ENCODE results near the gene TMEM117. TPM values are rescaled to one million over a fixed set of nuclear protein-coding genes. Genes with fewer than 3 reads are reported as not detected.

The TMEM117 gene
- total and polyA plus RNA-seq, 2 donors (not counting 3 experiments of a cell fraction or from before 2014, with no cell fraction given) = 1.2 to 3.8 TPM

DNA sequence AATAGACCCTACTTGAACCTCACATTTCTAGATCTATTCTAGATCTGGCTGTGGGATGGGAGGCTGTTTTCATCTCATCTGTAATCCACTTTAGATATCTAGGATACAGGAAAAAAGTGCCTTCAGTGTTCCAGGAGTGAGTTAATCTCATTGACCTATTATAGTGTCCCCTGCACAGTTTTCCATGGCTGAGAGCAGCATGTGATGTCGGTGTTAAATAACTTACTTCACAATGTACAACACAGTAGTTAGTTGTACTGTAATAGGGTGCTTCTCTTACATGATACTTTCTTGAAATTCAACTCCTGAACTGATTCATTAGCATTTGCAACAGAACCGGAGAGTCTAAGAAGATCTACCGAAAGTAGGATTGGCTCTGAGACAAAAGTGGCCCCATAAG, 62.6 kb downstream of the TMEM117 start:
- no TSS peak for BruUV-seq (replicated peaks)
- dilution Hi-C loops (cut with MboI; ENCODE audit: extremely low pct_ligation_motif_present, low sequenced_read_pairs) = no loop called here
- CTCF ChIA-PET = interaction anchor here (1.2 kb wide), 1 partner anchor 17 kb away, joined by 3 read pairs; no protein-coding TSS in a partner anchor

More for the DNA sequence above, 62.6 kb downstream of the TMEM117 start:
- no peaks in the 10 kb centered on the region for H4K20me1 ChIP-seq (replicated peaks; ENCODE audit: control insufficient read depth, extremely low read depth, insufficient read depth, low read length)
- no peaks in the 10 kb centered on the region for H3K27me3 ChIP-seq (ENCODE audit: control insufficient read depth in 2 of 2, insufficient read depth in 2 of 2, low read length in 2 of 2)
- H3K4me1 ChIP-seq (ENCODE audit: control insufficient read depth, extremely low read depth, insufficient read depth, low read length) = no peaks in the 10 kb centered on the region
- FAIRE-seq (no peak), DNase-seq (ENCODE audit: low read depth, low spot score) (no peak)
- H3K9me1 ChIP-seq (replicated peaks; ENCODE audit: control insufficient read depth, extremely low read depth, insufficient read depth, low read length) = no peaks in the 10 kb centered on the region
- no peak overlapping the region for H2AFZ ChIP-seq (ENCODE audit: low read depth, low read length)
- TF ChIP-seq POLR2AphosphoS5 (IDR thresholded peaks at IDR 0.05; ENCODE audit: insufficient read depth, low read depth, low read length) = no peak
- TF ChIP-seq GATA2 (IDR thresholded peaks at IDR 0.05; ENCODE audit: insufficient read depth, insufficient read length, low read depth, low read length) = no peak
- no peak for TF ChIP-seq FOS (IDR thresholded peaks at IDR 0.05; ENCODE audit: borderline replicate concordance, insufficient read depth, low read length)
- TF ChIP-seq, protein P1, sequence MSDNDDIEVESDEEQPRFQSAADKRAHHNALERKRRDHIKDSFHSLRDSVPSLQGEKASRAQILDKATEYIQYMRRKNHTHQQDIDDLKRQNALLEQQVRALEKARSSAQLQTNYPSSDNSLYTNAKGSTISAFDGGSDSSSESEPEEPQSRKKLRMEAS (IDR thresholded peaks at IDR 0.05; ENCODE audit: insufficient read depth, insufficient read length) = no peak
- TF ChIP-seq, protein P2, sequence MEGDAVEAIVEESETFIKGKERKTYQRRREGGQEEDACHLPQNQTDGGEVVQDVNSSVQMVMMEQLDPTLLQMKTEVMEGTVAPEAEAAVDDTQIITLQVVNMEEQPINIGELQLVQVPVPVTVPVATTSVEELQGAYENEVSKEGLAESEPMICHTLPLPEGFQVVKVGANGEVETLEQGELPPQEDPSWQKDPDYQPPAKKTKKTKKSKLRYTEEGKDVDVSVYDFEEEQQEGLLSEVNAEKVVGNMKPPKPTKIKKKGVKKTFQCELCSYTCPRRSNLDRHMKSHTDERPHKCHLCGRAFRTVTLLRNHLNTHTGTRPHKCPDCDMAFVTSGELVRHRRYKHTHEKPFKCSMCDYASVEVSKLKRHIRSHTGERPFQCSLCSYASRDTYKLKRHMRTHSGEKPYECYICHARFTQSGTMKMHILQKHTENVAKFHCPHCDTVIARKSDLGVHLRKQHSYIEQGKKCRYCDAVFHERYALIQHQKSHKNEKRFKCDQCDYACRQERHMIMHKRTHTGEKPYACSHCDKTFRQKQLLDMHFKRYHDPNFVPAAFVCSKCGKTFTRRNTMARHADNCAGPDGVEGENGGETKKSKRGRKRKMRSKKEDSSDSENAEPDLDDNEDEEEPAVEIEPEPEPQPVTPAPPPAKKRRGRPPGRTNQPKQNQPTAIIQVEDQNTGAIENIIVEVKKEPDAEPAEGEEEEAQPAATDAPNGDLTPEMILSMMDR (IDR thresholded peaks at IDR 0.05; ENCODE audit: extremely low read depth in 1 of 2, insufficient read depth in 1 of 2, low read depth in 1 of 2, low read length in 2 of 2) = no peak
- no peak for TF ChIP-seq POLR2A (IDR thresholded peaks at IDR 0.05; ENCODE audit: low read depth, low read length)
- TF ChIP-seq JUN (IDR thresholded peaks at IDR 0.05; ENCODE audit: borderline replicate concordance, insufficient read depth, insufficient read length, low read depth) = no peak
- no peak for TF ChIP-seq EZH2 (IDR thresholded peaks at IDR 0.05; ENCODE audit: borderline replicate concordance, low read depth, low read length, severe bottlenecking)
- no peak for TF ChIP-seq MYC (IDR thresholded peaks at IDR 0.05; ENCODE audit: low read depth, low read length)
- intact Hi-C loops (cut with micrococcal nuclease) = no loop called here
- H3K9me3 ChIP-seq (replicated peaks; ENCODE audit: control insufficient read depth, insufficient read depth, low read length) = no peaks in the 10 kb centered on the region
- no peak overlapping the region for H3K9ac ChIP-seq (replicated peaks; ENCODE audit: extremely low read depth, insufficient read depth, low read length)
- H3K4me3 ChIP-seq (replicated peaks in 1 of 3; ENCODE audit: insufficient read depth in 1 of 3, low read depth in 1 of 3, low read length in 3 of 3) = no peak overlapping the region
- H3K27ac ChIP-seq (ENCODE audit: insufficient read depth, low read depth, low read length) = no peak overlapping the region
- H3K79me2 ChIP-seq (ENCODE audit: control insufficient read depth, insufficient read depth, low read length) = no peaks in the 10 kb centered on the region
- POLR2A ChIA-PET = no interaction called here
- H3K36me3 ChIP-seq (ENCODE audit: control insufficient read depth in 2 of 2, extremely low read depth in 1 of 2, insufficient read depth in 2 of 2, low read length in 2 of 2) = no peaks in the 10 kb centered on the region
- no peak overlapping the region for H3K4me2 ChIP-seq (ENCODE audit: insufficient read depth, low read length)

Data from endothelial cell of umbilical vein (primary cell).